ENCODE measurements around the gene RAD51B. TPM values are rescaled to one million over a fixed set of nuclear protein-coding genes. Genes with fewer than 3 reads are reported as not detected.
A peak's percentile ranks its signal among the peaks of the same experiment; 100 is the strongest.

Gene RAD51B
- total and polyA plus RNA-seq, 4 donors: 2.5 to 95.0 (median 9.6) TPM

DNA sequence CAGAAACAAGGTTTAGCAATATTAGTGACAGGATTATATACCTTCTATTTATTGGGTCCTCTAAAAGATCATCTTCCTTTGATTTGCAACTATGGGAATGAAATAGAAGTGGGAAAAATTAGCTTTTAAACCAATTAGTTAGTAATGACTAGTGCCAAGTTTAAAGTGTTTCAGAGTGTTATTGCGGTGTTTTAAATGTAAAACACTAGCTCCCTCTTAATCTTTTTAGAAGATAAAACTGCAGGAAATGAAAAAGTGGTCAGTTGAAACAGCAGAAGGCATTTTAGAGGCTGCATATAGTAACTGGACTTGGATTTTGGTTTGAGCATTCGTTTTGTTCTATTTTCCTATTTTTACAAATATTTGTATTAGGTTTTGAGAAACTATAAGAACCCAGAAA, 286.2 kb downstream of the RAD51B start:
- peak in 2 of 3 donors; percentile 54 to 59 for DNase-seq
- peaks cover 0 to 2% (median 0%) of the 10 kb centered on the region in 4 donors for H3K36me3 ChIP-seq (ENCODE audit: control insufficient read depth in 4 of 4, insufficient read depth in 4 of 4, low read length in 4 of 4)
- no peak overlapping the region for H3K27ac ChIP-seq (ENCODE audit: low read depth in 1 of 2, low read length in 1 of 2)
- no peaks in the 10 kb centered on the region for H3K27me3 ChIP-seq (ENCODE audit: control insufficient read depth in 3 of 3, insufficient read depth in 3 of 3, low read length in 2 of 3)
- H3K4me1 ChIP-seq (ENCODE audit: control insufficient read depth in 5 of 5, insufficient read depth in 5 of 5, low read length in 5 of 5): peaks cover 0 to 59% (median 17%) of the 10 kb centered on the region in 5 donors
- H3K4me3 ChIP-seq: no peak overlapping the region
- TF ChIP-seq, protein P1, sequence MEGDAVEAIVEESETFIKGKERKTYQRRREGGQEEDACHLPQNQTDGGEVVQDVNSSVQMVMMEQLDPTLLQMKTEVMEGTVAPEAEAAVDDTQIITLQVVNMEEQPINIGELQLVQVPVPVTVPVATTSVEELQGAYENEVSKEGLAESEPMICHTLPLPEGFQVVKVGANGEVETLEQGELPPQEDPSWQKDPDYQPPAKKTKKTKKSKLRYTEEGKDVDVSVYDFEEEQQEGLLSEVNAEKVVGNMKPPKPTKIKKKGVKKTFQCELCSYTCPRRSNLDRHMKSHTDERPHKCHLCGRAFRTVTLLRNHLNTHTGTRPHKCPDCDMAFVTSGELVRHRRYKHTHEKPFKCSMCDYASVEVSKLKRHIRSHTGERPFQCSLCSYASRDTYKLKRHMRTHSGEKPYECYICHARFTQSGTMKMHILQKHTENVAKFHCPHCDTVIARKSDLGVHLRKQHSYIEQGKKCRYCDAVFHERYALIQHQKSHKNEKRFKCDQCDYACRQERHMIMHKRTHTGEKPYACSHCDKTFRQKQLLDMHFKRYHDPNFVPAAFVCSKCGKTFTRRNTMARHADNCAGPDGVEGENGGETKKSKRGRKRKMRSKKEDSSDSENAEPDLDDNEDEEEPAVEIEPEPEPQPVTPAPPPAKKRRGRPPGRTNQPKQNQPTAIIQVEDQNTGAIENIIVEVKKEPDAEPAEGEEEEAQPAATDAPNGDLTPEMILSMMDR (IDR thresholded peaks at IDR 0.05; ENCODE audit: control extremely low read depth, extremely low read depth): no peak
- H3K9ac ChIP-seq (ENCODE audit: insufficient read depth in 1 of 2, low read length in 2 of 2): no peak overlapping the region
- peaks cover 0 to 11% (median 5%) of the 10 kb centered on the region in 4 donors for H3K9me3 ChIP-seq (ENCODE audit: control insufficient read depth in 4 of 4, insufficient read depth in 3 of 4, low read length in 3 of 4)
- 51 to 63% methylated on average over 2 of the region's 2 CpGs for WGBS, 2 donors
- ATAC-seq (ENCODE audit: insufficient read depth, low FRiP score): no peak

- no peak overlapping the region for H3K9ac ChIP-seq (ENCODE audit: insufficient read depth in 1 of 2, low read length in 2 of 2)
- H3K36me3 ChIP-seq (ENCODE audit: control insufficient read depth in 4 of 4, insufficient read depth in 4 of 4, low read length in 4 of 4): peaks cover 0 to 2% (median 0%) of the 10 kb centered on the region in 4 donors
- TF ChIP-seq, protein P1 (IDR thresholded peaks at IDR 0.05; ENCODE audit: control extremely low read depth, extremely low read depth): no peak
- peaks cover 0 to 65% (median 18%) of the 10 kb centered on the region in 5 donors for H3K4me1 ChIP-seq (ENCODE audit: control insufficient read depth in 5 of 5, insufficient read depth in 5 of 5, low read length in 5 of 5)
- no peak overlapping the region for H3K27ac ChIP-seq (ENCODE audit: low read depth in 1 of 2, low read length in 1 of 2)
- no peak for ATAC-seq (ENCODE audit: insufficient read depth, low FRiP score)
- DNase-seq: no peak
- 46 to 67% methylated on average over 1 of the region's 1 CpG for WGBS, 2 donors
- H3K9me3 ChIP-seq (ENCODE audit: control insufficient read depth in 4 of 4, insufficient read depth in 3 of 4, low read length in 3 of 4): peaks cover 0 to 6% (median 5%) of the 10 kb centered on the region in 4 donors
- H3K4me3 ChIP-seq: no peak overlapping the region
- H3K27me3 ChIP-seq (ENCODE audit: control insufficient read depth in 3 of 3, insufficient read depth in 3 of 3, low read length in 2 of 3): no peaks in the 10 kb centered on the region
Measured at GRCh38 chr14:68106456-68106855, 286.9 kb downstream of the RAD51B start.

- peak in 1 of 3 donors; percentile 62 for DNase-seq
- ATAC-seq (ENCODE audit: insufficient read depth, low FRiP score): no peak
- no peak overlapping the region for H3K9ac ChIP-seq (ENCODE audit: insufficient read depth in 1 of 2, low read length in 2 of 2)
- H3K9me3 ChIP-seq (ENCODE audit: control insufficient read depth in 4 of 4, insufficient read depth in 3 of 4, low read length in 3 of 4): peaks cover 0 to 2% (median under 1%) of the 10 kb centered on the region in 4 donors
- peaks cover 0 to under 1% (median 0%) of the 10 kb centered on the region in 4 donors for H3K36me3 ChIP-seq (ENCODE audit: control insufficient read depth in 4 of 4, insufficient read depth in 4 of 4, low read length in 4 of 4)
- TF ChIP-seq, protein P1 (IDR thresholded peaks at IDR 0.05; ENCODE audit: control extremely low read depth, extremely low read depth): no peak
- H3K27me3 ChIP-seq (ENCODE audit: control insufficient read depth in 3 of 3, insufficient read depth in 3 of 3, low read length in 2 of 3): no peaks in the 10 kb centered on the region
- H3K27ac ChIP-seq (ENCODE audit: low read depth in 1 of 2, low read length in 1 of 2): no peak overlapping the region
- H3K4me3 ChIP-seq: no peak overlapping the region
- 74 to 89% methylated on average over 2 of the region's 2 CpGs for WGBS, 2 donors
- H3K4me1 ChIP-seq (ENCODE audit: control insufficient read depth in 5 of 5, insufficient read depth in 5 of 5, low read length in 5 of 5): peaks cover 0 to 70% (median 23%) of the 10 kb centered on the region in 5 donors
Measured at GRCh38 chr14:68106905-68107304, 287.3 kb downstream of the RAD51B start.
